Stimulated activated CD8-positive, alpha-beta memory T cell treated with anti-CD3 and anti-CD28 coated beads, Interleukin-12 subunit alpha, Interleukin-12 subunit beta, amount 100 ng/mL, for 4 hours (primary cell): ENCODE data around the gene BPIFB1.

ENCODE experiments used
- DNase-seq: peaks from one replicate; pipeline ENCODE4 v3.0.0-alpha.2; 2020; ENCODE audit warnings: low read depth

Gene BPIFB1

DNA sequence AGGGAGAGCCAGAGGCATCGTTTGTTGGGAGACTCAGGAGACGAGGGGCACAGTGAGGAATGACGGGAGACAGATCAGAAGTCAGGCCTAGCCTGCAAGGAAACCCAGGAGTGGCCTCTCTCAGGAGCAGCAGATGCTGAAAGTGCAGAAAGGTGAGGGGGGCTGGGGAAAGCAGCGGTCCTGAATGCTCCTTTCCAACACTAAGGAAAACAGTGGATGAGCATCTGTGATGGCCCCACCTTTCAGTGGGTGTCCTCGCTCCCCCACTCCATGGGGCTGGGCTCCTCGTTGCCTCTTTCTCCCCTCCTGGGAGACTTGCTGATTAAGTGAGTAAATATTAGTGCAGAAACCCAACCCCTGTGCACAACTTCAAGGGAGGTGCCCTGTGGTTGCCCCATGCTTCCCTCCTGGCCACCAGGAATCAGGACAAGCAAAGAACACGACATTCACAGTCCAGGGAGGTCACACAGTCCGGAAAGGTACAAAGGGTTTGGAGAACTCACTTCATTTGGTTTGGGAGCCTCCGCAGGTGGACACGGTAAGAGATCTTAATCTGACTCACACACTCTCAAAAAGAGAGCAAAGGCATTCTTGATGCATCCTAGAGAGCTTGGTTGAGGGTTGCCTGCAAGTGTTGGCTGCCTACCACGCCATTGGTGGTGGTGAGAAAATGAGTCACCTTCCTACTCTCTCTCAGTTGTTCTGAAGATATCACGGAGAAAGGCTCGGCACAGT is 9.7 kb upstream of the BPIFB1 start:
- DNase-seq: no peak

DNA sequence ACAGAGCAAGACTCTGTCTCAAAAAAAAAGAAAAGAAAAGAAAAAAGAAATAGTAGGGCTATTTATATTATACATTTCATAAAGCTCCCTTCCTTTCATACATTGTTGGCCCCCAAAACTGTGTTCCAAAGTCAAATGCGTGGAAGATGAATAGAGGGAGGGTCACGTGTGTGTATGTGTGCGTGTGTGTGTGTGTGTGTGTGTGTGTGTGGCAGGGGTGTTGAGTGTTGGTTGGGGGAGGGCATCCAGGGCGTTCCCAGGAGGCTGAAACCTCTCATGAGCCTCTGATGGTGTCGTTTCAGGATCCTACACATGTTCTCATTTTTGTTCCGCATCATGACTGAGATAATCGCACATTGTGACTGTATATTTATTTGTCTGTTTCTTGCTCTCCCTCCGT is 7.8 kb upstream of the BPIFB1 start:
- DNase-seq: no peak

DNA sequence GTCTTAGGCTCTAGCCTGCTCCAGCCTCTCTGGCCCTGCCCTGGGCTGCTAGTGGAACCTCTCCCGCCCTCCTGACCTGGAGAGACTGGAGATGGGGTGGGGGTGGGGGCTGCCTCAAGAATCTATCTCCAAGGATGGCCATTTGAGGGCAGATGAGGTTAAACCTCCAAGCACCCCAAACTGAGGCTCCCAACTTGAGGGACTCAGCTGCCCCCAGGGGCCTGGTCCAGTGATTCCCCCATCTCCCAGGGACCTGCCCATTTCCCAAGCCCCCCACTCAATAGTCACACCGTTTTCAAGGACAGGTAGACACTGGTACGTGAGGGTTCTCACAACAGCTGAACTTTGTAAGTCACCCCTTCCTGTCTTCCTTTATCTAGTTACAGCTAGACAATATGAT is 7.1 kb upstream of the BPIFB1 start:
- no peak for DNase-seq

DNA sequence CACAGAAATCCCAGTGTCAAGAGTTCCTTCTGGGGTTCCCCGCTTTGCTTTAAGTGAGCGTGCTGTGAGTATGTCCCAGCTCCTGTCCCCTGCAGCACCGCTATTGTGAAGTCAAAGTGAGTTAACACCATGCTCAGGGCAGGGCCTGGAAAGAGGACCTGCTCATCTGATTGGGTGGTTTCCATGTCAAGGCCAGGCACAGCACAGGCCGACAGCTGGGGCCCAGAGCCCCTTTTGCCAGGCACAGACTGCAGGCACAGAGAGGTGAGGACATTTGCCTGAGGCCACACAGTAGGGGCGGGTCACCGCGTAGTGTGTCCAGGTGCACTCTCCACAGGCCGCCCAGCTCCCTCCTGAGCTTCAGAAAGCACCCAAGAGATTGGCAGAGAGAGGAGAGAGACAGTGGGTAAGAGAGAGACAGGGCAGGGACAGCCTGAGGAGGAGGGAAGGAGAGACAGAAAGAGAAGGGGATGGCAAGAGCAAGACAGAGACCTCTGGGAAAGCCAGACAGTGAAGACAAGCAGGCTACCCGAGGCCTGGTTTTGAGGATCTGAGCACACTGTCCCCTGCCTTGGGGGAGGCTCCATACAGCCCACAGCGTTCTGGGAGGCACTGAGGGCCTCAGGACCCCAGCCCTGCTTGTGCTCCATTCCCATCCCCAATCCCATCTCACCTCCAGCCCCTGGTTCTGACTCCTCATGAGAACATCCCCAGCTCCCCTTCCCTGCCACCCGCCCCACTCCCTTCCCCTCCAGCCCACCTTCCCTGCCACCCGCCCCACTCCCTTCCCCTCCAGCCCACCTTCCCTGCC is 6.5 kb upstream of the BPIFB1 start:
- no peak for DNase-seq

DNA sequence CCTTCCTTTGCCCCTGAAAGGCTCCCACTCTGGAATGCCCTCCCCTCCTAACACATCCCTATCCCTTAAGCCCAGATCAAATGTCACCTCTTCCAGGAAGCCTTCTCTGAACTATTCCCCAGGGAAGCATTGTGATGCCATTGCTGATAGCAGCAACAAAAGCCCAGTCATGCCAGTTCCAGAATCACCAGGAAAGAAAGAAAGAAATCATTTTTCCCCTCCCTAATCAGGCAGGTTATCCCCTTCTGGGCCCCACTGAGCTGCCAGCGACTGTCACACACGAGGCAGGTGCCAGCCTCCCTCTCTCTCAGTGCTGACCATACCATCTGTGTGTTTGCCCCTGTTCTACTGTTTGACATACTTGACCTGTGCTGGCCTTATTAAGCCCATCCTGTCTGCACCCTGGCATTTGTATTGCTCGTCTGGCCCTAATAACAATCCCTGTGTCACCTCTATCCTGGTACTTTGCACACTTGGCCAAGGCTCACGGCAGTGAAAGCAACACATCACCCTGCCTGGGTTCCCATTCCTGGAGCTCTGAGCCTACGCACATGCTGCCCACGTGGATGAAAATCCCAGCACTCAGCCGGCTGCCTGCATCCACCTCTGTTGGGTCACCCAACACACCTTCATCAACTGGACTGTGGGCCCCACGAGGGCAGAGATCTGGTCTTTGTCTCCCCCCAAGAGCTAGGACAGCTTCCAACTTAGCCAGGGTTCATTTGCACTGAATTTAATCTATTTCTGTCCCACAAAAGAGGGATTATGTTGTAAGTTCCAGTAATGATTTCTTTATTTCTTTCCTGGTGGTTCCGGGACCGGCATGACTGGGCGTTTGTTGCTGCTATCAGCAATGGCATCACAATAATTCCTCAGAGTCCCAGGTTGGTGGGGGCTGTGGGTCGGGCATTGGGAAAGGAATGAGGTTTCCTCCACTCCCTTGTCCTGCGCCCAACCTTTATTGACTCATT is 5.3 kb upstream of the BPIFB1 start:
- DNase-seq: no peak

DNA sequence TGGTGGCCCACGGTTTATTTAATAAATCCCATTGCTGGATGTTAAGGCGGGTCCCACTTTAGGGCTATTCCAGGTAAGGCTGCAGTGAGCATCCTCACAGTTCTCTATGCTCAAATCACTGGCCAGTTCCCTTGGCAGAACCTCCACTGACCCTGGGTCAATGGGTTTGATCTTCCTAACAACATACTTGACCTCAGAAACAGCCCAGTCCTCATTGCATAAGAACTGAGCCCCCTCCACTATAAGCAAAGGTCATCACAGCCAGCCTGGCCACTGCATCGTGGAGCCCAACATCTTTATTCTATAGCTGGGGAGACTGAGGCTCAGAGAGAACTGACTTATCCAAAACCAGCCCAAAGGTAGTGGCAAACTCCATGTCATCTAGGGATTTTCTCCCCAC is 4.3 kb upstream of the BPIFB1 start:
- DNase-seq: no peak

DNA sequence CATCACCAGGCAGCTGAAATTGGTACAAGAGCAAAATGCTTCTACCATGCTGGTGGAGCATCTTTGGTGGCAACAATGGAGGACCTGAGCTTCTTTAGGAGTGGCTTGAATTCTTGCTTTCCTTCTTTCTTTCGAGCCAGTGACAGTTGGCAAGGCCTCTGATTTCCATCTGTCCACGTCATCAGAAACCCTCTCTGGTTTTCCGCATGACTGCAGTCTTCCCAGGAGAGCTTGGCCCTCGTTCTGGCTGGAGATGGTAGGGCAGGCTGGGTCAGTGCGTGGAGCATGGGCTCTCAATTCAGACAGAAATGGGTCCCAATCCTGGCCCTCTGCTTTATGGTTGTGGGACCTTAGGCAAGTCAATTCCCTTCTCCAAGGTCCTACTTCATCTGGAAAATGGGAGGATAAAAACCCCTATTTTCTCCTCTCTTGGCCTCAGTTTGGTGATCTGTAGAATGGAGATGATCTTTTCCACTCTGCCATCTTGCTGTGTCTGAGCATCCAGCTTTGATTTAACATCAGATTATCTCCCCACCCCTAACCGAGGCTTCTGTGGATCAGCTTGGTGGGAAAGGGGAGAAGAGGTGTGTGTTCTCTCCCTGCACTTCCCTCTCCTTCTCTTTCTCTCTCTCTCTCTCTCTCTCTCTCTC is 3.6 kb upstream of the BPIFB1 start:
- no peak for DNase-seq

DNA sequence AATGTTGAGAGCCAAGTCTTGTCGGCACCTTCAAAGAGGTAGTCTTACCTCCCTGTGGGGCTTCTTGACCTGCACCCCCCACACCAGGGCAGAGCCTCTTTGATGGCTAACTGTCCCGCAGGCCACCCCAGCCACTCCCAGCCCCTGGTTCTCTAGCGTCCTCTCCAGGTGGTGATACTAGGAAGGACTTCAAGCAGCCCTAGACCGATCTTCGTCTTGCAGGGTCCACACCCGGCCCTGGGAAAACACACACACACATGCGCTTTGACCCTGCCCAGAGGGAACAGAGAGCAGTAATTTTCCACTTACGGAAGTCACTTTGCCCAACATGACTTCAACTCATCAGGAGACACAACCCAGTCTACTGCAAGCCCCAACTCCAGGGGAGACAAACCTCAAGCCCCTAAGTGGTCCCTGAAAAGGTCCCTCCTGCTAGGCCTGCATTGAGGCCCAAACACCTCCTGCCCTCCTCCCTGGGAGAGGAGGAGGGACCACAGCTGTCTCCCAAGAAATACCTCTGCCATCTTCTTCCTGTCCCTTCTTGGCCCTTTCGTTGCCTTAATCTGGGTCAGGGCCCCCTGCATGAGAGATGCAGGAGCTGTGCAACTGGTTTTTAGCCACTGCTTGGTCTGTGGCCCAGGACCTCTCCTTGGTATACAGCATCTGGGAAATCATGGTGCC is 2.9 kb upstream of the BPIFB1 start:
- DNase-seq: no peak

DNA sequence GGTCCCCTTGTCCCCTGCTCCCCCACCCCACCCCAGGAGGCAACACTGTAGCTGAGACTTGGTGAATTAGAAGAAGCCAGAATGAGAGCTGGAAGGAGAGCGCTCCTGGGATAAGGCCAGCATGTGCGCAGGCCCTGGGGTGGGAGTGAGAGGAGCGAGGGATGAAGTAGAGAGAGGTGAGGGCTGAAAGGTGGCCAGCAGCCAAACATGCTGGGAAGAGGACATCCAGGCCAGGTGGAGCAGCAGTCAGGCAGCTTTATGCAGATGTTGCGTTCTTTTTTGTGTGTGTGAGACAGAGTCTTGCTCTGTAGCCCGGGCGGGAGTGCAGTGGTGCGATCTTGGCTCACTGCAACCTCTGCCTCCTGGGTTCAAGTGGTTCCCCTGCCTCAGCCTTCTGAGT is 2.2 kb upstream of the BPIFB1 start:
- DNase-seq: no peak

DNA sequence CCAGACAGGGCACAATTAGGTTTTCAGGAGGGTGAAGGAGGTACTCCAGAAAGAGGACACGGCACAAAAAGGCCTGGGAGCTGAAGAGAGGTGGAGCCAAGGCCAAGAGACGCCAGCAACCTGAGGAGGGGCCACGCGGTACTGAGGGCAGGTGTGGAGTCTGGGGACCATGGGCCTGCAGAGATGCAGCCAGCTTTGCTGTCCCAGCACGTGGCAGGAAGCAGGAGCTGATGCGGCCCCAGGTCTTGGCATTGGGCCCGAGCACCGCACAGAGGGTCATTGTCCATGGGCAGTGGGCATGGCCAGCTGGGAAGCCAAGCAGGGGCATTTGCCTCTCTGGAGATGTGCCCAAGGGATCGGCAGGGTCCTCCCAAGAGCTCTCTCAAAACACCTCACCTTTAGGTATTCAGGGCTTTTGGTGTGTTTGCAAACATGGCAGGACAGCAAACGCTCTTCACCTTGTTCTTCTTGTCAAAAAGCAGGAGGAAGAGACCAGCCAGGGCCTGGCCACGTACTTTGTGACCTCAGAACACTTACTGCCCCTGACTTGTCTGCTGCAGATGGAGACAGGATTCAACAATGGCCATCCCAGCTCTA is 1.4 kb upstream of the BPIFB1 start:
- DNase-seq: no peak

DNA sequence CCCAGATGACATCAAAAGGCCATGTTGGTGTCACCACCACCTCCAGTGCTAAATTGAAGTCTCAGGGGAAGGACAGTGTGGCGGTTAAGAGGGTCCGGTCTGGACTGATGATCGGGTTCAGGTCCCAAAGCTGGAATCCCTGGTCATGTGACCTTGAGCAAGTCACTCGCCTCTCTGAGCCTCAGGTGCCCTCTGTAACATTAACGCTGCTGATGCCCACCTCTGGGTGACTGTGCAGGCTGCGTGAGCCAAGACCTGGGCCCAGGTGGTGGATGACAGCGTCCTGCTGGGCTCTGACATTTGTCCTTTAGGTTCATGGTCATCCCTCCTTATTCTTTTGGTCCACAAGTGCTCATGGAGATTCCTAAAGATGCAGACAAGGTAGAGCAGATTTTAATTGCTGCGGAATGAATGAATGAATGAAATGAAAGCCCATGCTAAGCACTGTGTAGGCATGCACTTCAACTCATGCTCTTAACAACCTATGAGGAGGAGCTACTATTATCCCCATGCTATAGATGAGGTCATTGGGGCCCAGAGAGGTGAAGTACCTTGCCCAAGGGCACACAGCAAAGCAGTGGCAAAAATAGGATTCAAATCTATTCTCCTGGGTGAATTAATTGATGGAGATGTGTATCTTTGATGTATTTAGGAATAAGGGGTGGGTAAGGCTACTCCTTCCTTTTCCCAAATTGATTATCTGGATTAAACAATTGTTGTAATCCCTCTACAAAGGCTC is 649 bp upstream of the BPIFB1 start:
- DNase-seq: no peak

DNA sequence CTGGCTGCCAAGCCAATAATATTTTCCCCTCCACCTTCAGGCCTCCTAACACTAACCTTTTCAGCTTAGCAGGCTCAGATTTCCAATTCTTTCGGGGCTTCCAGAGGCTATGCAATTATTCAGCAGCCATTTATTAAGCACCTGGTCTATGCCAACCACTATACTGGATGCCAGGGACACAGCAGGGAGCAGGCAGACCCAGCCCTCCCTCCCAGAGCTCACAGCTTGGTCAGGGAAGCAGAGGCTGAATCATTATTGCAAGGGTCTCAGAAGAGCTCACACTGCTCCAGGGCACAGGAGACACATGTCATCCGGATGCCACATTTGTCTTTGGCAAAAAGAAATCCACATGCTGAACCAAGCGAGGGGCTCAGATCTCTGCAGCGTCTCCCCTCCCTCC is 1.3 kb downstream of the BPIFB1 start:
- DNase-seq: no peak

DNA sequence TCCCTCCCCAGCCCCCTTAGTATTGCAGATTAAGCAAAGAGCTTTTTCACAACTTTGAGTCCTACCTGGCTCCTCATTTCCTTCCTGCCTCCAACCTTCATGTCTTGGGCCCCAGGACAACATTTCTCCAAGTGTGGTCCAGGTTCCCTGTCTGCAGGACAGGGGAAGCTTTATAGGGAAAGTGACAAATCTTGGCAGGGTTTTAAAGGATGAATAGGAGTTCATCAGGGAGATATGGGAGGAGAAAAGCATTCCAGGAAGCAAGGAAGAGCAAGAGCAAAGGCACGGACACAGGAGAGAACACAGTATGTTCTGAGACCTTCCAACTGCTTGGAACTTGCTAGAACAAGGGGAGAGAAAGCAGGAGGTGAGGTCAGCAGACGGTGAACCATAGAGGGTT is 1.9 kb downstream of the BPIFB1 start:
- DNase-seq: no peak

DNA sequence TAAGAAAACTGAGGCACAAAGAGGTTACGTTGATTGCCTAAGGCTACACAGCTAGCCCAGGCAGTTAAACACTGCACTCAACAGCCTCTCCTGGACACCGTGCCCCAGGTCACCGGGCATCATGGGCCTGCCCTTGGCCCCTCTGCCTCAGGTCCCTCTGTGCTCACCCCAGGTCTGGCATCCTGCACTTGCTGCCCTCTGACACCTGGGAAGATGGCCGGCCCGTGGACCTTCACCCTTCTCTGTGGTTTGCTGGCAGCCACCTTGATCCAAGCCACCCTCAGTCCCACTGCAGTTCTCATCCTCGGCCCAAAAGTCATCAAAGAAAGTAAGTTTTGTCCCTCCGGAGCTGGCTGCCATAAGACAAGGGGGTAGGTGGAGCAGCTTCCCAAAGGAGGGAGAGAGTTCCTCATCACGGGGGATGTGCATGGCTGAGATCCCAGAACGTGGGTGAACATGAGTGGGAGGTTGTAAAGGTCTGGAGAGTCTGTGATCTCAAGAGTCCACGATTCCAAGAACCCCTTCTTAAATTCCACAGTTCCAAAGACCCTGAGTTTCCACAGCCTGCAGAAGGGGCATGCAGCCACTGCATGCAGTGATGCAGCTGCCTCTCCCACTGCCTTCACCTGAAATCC is 3.0 kb downstream of the BPIFB1 start:
- no peak for DNase-seq

DNA sequence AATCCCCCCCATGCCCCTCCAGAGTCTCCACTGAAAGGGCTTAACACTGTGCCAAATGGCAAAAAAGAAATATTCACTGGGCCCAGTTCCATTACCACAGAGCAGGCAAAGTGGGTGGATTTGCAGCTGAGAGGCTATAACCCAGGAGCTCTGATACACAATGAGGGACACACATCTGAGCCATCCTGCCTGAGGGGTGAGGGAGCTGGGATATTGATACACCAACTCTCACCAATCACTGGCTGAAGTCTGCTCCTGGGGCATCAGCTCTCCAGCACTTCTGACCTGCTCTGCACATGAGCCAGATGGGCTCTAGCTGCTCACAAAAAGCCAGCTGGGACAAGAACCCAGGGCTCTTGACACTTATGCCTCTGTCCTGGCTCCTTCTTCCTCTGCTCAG is 4.9 kb downstream of the BPIFB1 start:
- DNase-seq: no peak

DNA sequence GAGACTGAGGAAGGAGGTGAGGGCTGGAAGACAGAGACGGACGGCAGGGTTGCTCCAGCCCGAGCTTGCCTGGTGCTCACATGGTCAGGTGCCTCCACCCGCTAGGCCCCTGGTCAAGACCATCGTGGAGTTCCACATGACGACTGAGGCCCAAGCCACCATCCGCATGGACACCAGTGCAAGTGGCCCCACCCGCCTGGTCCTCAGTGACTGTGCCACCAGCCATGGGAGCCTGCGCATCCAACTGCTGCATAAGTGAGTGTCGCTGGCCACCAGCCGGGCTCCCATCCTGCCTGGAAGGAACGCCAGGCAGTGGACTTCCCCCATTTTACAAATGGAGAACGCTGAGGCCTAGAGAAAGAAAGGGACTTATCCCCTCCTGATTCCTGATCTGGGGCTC is 7.8 kb downstream of the BPIFB1 start:
- no peak for DNase-seq

DNA sequence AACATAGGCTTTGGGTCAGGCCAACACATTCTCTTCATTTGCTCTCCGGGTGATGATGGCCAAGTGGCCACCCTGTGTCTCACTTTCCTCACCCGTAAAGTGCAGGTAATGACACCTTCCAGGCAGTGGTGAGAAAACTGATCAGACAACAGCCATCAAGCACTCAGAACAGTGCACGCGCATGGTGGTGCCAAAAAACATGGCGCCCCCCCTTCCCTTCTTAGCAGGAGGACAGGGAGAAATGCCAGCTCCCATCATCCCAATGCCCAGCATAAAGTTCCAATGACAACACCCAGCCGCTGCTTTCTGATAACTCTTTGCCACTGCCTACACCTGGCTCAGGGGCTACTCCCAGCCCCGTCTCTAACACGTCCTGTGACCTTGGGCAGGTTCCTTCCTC is 8.4 kb downstream of the BPIFB1 start:
- no peak for DNase-seq

DNA sequence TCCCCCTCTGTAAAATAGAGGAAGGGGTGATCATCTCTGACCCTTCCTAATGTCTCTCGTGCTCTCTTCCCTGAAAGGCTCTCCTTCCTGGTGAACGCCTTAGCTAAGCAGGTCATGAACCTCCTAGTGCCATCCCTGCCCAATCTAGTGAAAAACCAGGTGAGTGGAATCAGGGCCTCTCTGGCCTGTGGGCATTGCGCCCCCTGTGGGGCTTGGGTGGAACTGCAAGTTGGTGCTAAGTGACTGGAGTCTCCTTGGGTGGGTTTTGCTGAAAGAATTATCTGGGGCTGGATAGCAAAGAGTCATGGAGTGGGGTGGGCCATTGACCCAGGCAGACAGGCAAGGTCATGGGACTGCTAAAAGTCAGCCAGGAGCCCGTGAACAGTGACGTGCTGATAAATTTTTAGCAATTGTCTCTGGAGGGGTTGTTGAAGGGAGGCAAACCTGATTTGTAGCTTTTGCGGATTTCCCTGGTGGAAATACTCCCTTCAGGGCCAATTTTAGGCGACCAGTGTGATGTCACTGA is 8.9 kb downstream of the BPIFB1 start:
- peak; percentile 25 for DNase-seq

DNA sequence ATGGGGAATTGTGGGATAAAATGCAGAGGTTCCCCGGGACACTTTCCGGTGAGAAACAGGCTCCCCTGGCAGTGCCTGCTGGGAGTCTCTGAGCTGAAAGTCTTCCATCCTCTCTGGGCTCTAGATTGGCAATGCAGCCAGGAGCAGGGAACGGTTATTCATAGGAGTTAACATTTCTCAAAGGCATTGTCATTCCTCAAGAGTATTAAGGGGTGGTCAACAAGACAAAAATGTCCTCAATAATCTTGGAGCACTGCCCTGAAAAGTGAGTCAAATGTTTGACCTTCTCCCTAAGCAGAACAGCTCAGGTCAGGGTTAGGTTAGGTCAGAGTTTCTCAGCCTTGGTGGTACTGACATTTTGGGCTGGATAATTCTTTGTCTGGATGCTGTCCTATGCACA is 13.2 kb downstream of the BPIFB1 start:
- DNase-seq: no peak

DNA sequence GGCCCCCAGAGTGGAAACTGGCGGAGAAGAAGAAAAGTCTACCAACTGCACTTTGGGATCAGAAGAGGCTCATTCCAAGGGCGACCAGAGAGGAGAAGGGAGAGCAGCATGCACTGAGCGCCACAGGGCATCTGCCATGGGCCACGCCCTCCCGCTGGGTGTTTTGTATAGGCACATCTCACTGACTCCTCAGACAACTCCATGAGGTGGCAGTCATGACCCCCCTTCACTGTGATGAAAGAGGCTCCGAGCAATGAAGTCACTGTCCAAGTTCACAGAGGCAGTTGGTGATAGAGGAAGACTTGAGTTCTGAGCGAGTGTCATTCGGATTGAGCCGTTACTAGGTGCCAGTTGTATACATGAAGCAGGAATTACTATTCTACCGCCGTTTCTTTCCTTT is 15.4 kb downstream of the BPIFB1 start:
- DNase-seq: no peak
